Endodermal cell (in vitro differentiated cells): Measurements from ENCODE around the gene TULP3. TPM values are rescaled to one million over a fixed set of nuclear protein-coding genes. Genes with fewer than 3 reads are reported as not detected.

ENCODE experiments used
- DNase-seq: peaks from one replicate; pipeline ENCODE4 v3.0.0-alpha.2; 2017
- H3K27ac ChIP-seq: 2 replicates; pipeline ENCODE4 v1.5.1; 2013; ENCODE audit warnings: mild to moderate bottlenecking, low read depth, low read length, moderate library complexity
- H3K27me3 ChIP-seq: 2 replicates; pipeline ENCODE4 v1.6.1; 2013; ENCODE audit warnings: mild to moderate bottlenecking, low read length, moderate library complexity; ENCODE audit not compliant: insufficient read depth, control insufficient read depth, poor library complexity, severe bottlenecking
- H3K36me3 ChIP-seq: 2 replicates; pipeline ENCODE4 v1.7.0; 2013; ENCODE audit warnings: mild to moderate bottlenecking, low read length, moderate library complexity; ENCODE audit not compliant: control insufficient read depth, insufficient read depth
- H3K4me1 ChIP-seq: one replicate; pipeline ENCODE4 v1.7.0; 2013; ENCODE audit warnings: low read length; ENCODE audit not compliant: control insufficient read depth, insufficient read depth
- H3K4me3 ChIP-seq: 2 replicates; pipeline ENCODE4 v1.5.1; 2013; ENCODE audit warnings: mild to moderate bottlenecking, low read length, moderate library complexity
- H3K9ac ChIP-seq: 2 replicates; pipeline ENCODE4 v1.6.1; 2013; ENCODE audit warnings: mild to moderate bottlenecking, low read length, moderate library complexity; ENCODE audit not compliant: poor library complexity, severe bottlenecking; ENCODE audit errors: extremely low read depth
- H3K9me3 ChIP-seq: 2 replicates; pipeline ENCODE4 v1.6.1; 2013; ENCODE audit warnings: mild to moderate bottlenecking, low read length, moderate library complexity; ENCODE audit not compliant: control insufficient read depth
- H3K27ac Mint-ChIP-seq: 2 replicates; pipeline ENCODE4 v1.8.0; 2020; ENCODE audit warnings: mixed read lengths
- H3K27me3 Mint-ChIP-seq: 2 replicates; pipeline ENCODE4 v1.8.0; 2021; ENCODE audit warnings: mild to moderate bottlenecking, mixed read lengths; ENCODE audit not compliant: insufficient read depth
- H3K36me3 Mint-ChIP-seq: 2 replicates; pipeline ENCODE4 v1.8.0; 2020; ENCODE audit warnings: low read depth, mixed read lengths
- H3K4me1 Mint-ChIP-seq: 2 replicates; pipeline ENCODE4 v1.8.0; 2020; ENCODE audit warnings: mixed read lengths
- H3K4me3 Mint-ChIP-seq: 2 replicates; pipeline ENCODE4 v1.8.0; 2020; ENCODE audit warnings: mild to moderate bottlenecking, moderate library complexity, mixed read lengths
- H3K9me3 Mint-ChIP-seq: 2 replicates; pipeline ENCODE4 v1.8.0; 2020; ENCODE audit warnings: mild to moderate bottlenecking, mixed read lengths
- CTCF ChIP-seq: fragments of 200-600 bp; sonication (generic); conservative IDR thresholded peaks from 2 replicates; pipeline ENCODE4 v1.5.0; 2021; ENCODE audit warnings: antibody characterized with exemption, mild to moderate bottlenecking
- WGBS, 2 experiments: methylation state at CpG; one replicate each; pipeline versions ENCODE4 v1.1.5 to v1.1.7; 2013; ENCODE audit warnings: missing lambda C conversion rate in 2 of 2, mixed read lengths in 1 of 2; ENCODE audit not compliant: insufficient coverage in 1 of 2, insufficient read length in 1 of 2; 5-methylcytosine and 5-hydroxymethylcytosine counted together
- total RNA-seq, 2 donors: library from RNA; stranded (reverse); fragmentation: NEBNext Ultra II Directional in 1 of 2; extraction: Animal tissue kit (Norgen Biotek cat#: 25700) in 1 of 2; gene quantifications; 2 replicates in 1 of 2; 3 replicates in 1 of 2; pipeline ENCODE4 v1.2.1, GENCODE V29; 2021

The TULP3 gene
- total RNA-seq, 2 donors from 2014 or later: 28.1 to 47.9 TPM

- H3K4me1 ChIP-seq: peaks cover 5% of the 10 kb centered on the region
- no peak overlapping the region for H3K27ac Mint-ChIP-seq
- DNase-seq: no peak
- 86 to 100% methylated on average over 1 to 5 of the region's 5 CpGs for WGBS, 2 experiments
- no peak for TF ChIP-seq CTCF
- no peaks in the 10 kb centered on the region for H3K9me3 ChIP-seq
- H3K4me1 Mint-ChIP-seq: peaks cover 15% of the 10 kb centered on the region
- H3K27me3 ChIP-seq: no peaks in the 10 kb centered on the region
- H3K27me3 Mint-ChIP-seq: peaks cover 3% of the 10 kb centered on the region
- no peak overlapping the region for H3K9ac ChIP-seq
- H3K9me3 Mint-ChIP-seq: no peaks in the 10 kb centered on the region
- no peak overlapping the region for H3K4me3 Mint-ChIP-seq
- H3K36me3 ChIP-seq: no peaks in the 10 kb centered on the region
- no peak overlapping the region for H3K4me3 ChIP-seq
- H3K27ac ChIP-seq: no peak overlapping the region
- H3K36me3 Mint-ChIP-seq: peaks cover 14% of the 10 kb centered on the region
Observed at GRCh38 chr12:2842948-2843347, 47.7 kb upstream of the TULP3 start.

- Histone ChIP-seq H3K36me3 (no peaks in the 10 kb centered on the region), H3K9me3 (no peaks in the 10 kb centered on the region), H3K9ac (no peak overlapping the region), H3K4me1 (peaks cover 5% of the 10 kb centered on the region), H3K27ac (no peak overlapping the region), H3K27me3 (no peaks in the 10 kb centered on the region), H3K4me3 (no peak overlapping the region)
- H3K36me3 Mint-ChIP-seq: peaks cover 7% of the 10 kb centered on the region
- WGBS, 2 experiments: 91 to 95% methylated on average over 8 to 9 of the region's 9 CpGs
- no peak overlapping the region for H3K27ac Mint-ChIP-seq
- H3K4me3 Mint-ChIP-seq: no peak overlapping the region
- TF ChIP-seq CTCF: no peak
- peaks cover 8% of the 10 kb centered on the region for H3K27me3 Mint-ChIP-seq
- H3K4me1 Mint-ChIP-seq: peaks cover 15% of the 10 kb centered on the region
- no peak for DNase-seq
- no peaks in the 10 kb centered on the region for H3K9me3 Mint-ChIP-seq
Observed at GRCh38 chr12:2844786-2845185, 45.9 kb upstream of the TULP3 start.

GRCh38 chr12:2845280-2845679, 45.4 kb upstream of the TULP3 start:
- Mint-ChIP-seq H3K36me3 (peaks cover 4% of the 10 kb centered on the region), H3K27me3 (peaks cover 8% of the 10 kb centered on the region), H3K27ac (no peak overlapping the region), H3K4me1 (peaks cover 16% of the 10 kb centered on the region), H3K9me3 (no peaks in the 10 kb centered on the region), H3K4me3 (no peak overlapping the region)
- Histone ChIP-seq H3K4me1 (peaks cover 5% of the 10 kb centered on the region), H3K4me3 (no peak overlapping the region), H3K9ac (no peak overlapping the region), H3K27ac (peak overlapping the region; percentile 47), H3K36me3 (no peaks in the 10 kb centered on the region), H3K27me3 (no peaks in the 10 kb centered on the region), H3K9me3 (no peaks in the 10 kb centered on the region)
- DNase-seq: peak; percentile 70
- 43 to 69% methylated on average over 1 to 6 of the region's 6 CpGs for WGBS, 2 experiments
- no peak for TF ChIP-seq CTCF
